GM18498 (cell line): ENCODE measurements around the gene GPR61.

Experiments
- ATAC-seq: cut with Tn5 transposase; IDR thresholded peaks from one replicate; pipeline ENCODE4 v1.9.1; 2021; ENCODE audit warnings: mild to moderate bottlenecking, moderate library complexity; ENCODE audit not compliant: unreplicated experiment

Gene GPR61

GRCh38 chr1:109532365-109533136 lies 7.1 kb upstream of the GPR61 start:
- peak; percentile 80 for ATAC-seq

GRCh38 chr1:109534307-109534858 lies 5.3 kb upstream of the GPR61 start:
- no peak for ATAC-seq

GRCh38 chr1:109535481-109535880 lies 4.2 kb upstream of the GPR61 start:
- no peak for ATAC-seq

GRCh38 chr1:109535971-109536491 lies 3.6 kb upstream of the GPR61 start:
- ATAC-seq: no peak

- ATAC-seq: no peak
Observed at GRCh38 chr1:109537450-109538178, 2.1 kb upstream of the GPR61 start.

GRCh38 chr1:109538827-109539555 lies 681 bp upstream of the GPR61 start:
- no peak for ATAC-seq

- no peak for ATAC-seq
Observed at GRCh38 chr1:109541102-109541501, 1.4 kb downstream of the GPR61 start.

GRCh38 chr1:109542657-109543056 lies 3.0 kb downstream of the GPR61 start:
- no peak for ATAC-seq

- no peak for ATAC-seq
Observed at GRCh38 chr1:109543283-109543987, 3.8 kb downstream of the GPR61 start.

GRCh38 chr1:109543988-109544735 lies 4.5 kb downstream of the GPR61 start:
- ATAC-seq: no peak

- ATAC-seq: peak; percentile 42
Observed at GRCh38 chr1:109546311-109547109, 6.8 kb downstream of the GPR61 start.

- ATAC-seq: peak; percentile 22
Observed at GRCh38 chr1:109547463-109548320, 8.0 kb downstream of the GPR61 start.

GRCh38 chr1:109548321-109549267 lies 8.9 kb downstream of the GPR61 start, which contains the start of gene GNAI3:
Gene GNAI3 (plus strand): TSS chr1:109548615. CDS start chr1:109548721, 106 bp downstream.
- peak; percentile 88 for ATAC-seq

GRCh38 chr1:109556563-109556962 lies 16.9 kb downstream of the GPR61 start:
- no peak for ATAC-seq

- no peak for ATAC-seq
Observed at GRCh38 chr1:109557520-109557919, 17.8 kb downstream of the GPR61 start.

- ATAC-seq: no peak
Observed at GRCh38 chr1:109559995-109560394, 20.3 kb downstream of the GPR61 start.
